Stimulated activated naive CD8-positive, alpha-beta T cell treated with anti-CD3 and anti-CD28 coated beads, Interleukin-15, Interleukin-2, amounts not matched to agents 100 ng/mL and 50 ng/mL, for 24 hours (primary cell): ENCODE data around the gene UBE2E2.

Experiments used
- H3K27ac Mint-ChIP-seq: one replicate; pipeline ENCODE4 v1.8.0; 2021; ENCODE audit warnings: mild to moderate bottlenecking, mixed read lengths
- H3K27me3 Mint-ChIP-seq: one replicate; pipeline ENCODE4 v1.8.0; 2021; ENCODE audit warnings: mixed read lengths
- H3K36me3 Mint-ChIP-seq: one replicate; pipeline ENCODE4 v1.8.0; 2021; ENCODE audit warnings: low read depth, mixed read lengths
- H3K4me1 Mint-ChIP-seq: one replicate; pipeline ENCODE4 v1.8.0; 2021; ENCODE audit warnings: low read depth, mixed read lengths
- H3K4me3 Mint-ChIP-seq: one replicate; pipeline ENCODE4 v1.8.0; 2021; ENCODE audit warnings: mild to moderate bottlenecking, mixed read lengths
- H3K9me3 Mint-ChIP-seq: one replicate; pipeline ENCODE4 v1.8.0; 2021; ENCODE audit warnings: mixed read lengths

Gene UBE2E2

DNA sequence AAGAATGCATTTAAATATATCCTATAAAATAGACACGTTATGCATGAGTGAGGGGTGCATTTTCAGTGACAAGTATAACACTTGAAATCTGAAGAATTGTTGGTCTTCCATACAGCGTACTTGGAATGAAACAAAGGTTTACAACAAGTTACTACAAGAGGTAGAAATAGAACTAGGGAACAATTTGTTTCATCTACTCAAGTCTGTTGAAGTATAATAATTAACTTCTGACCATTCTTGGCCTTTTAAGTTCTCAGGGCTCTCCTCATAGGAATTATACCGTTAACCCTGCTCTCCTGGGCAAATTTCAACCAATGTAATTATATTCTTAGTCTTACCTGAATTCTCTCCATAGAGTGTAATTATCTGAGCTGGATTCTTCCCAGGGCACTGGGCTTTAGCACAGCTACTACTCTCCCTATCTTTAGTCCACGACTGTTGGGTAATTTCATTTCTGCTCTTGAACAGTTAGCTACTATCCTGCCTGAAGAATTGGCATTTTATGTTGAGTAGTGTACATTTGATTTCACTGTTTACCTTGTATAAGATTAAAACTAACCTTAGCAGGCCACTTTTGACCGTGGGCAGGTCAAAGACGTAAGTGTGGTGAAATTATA, 100.6 kb downstream of the UBE2E2 start:
- Mint-ChIP-seq H3K36me3 (peaks cover 8% of the 10 kb centered on the region), H3K4me1 (peaks cover 13% of the 10 kb centered on the region), H3K9me3 (peaks cover 7% of the 10 kb centered on the region), H3K27ac (no peak overlapping the region), H3K27me3 (no peaks in the 10 kb centered on the region), H3K4me3 (no peak overlapping the region)

- Mint-ChIP-seq H3K27ac (no peak overlapping the region), H3K36me3 (peaks cover 13% of the 10 kb centered on the region), H3K27me3 (no peaks in the 10 kb centered on the region), H3K9me3 (peaks cover 7% of the 10 kb centered on the region), H3K4me3 (no peak overlapping the region), H3K4me1 (peaks cover 13% of the 10 kb centered on the region)
Observed at GRCh38 chr3:23304424-23304823, 101.3 kb downstream of the UBE2E2 start.

DNA sequence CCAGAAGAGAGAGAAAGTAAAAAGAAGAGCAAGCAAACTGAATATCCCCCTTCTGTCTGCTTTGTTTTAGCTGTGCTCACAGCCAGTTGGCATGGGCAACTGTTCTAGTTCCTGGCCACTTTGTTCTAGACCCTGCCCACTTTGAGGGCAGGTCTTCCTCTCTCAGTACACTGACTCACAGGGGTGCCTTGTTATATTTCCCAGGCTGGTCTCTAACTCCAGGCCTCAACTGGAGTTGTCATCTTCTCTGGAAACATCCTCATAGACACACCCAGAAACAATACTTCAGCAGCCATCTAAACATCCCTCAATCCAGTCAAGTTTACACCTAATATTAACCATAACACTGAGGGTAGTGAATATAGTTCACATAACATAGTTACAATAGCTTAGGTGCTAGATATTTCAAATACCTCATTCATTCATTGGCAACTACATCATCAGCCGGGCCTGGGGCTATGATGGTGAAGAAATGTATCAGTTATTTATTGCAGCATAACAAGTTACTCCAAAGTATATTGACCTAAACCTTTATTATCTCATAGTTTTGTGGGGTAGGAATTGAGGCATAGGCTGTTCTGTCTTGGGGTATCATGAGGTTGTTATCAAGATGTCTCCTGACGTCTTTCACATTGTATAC, 106.0 kb downstream of the UBE2E2 start:
- H3K27ac Mint-ChIP-seq, result no peak overlapping the region
- no peaks in the 10 kb centered on the region for H3K27me3 Mint-ChIP-seq
- peaks cover 11% of the 10 kb centered on the region for H3K4me1 Mint-ChIP-seq
- H3K36me3 Mint-ChIP-seq, result peaks cover 9% of the 10 kb centered on the region
- H3K9me3 Mint-ChIP-seq, result peaks cover 7% of the 10 kb centered on the region
- no peak overlapping the region for H3K4me3 Mint-ChIP-seq

GRCh38 chr3:23312866-23313265, 109.7 kb downstream of the UBE2E2 start:
- no peaks in the 10 kb centered on the region for H3K27me3 Mint-ChIP-seq
- H3K4me1 Mint-ChIP-seq, result peaks cover 15% of the 10 kb centered on the region
- peaks cover 13% of the 10 kb centered on the region for H3K36me3 Mint-ChIP-seq
- peaks cover 8% of the 10 kb centered on the region for H3K9me3 Mint-ChIP-seq
- H3K27ac Mint-ChIP-seq, result no peak overlapping the region
- no peak overlapping the region for H3K4me3 Mint-ChIP-seq

- H3K4me3 Mint-ChIP-seq, result no peak overlapping the region
- H3K9me3 Mint-ChIP-seq, result peaks cover 13% of the 10 kb centered on the region
- peaks cover 22% of the 10 kb centered on the region for H3K4me1 Mint-ChIP-seq
- H3K27ac Mint-ChIP-seq, result no peak overlapping the region
- peaks cover 8% of the 10 kb centered on the region for H3K36me3 Mint-ChIP-seq
- no peaks in the 10 kb centered on the region for H3K27me3 Mint-ChIP-seq
Observed at GRCh38 chr3:23314981-23315762, 112.0 kb downstream of the UBE2E2 start.

DNA sequence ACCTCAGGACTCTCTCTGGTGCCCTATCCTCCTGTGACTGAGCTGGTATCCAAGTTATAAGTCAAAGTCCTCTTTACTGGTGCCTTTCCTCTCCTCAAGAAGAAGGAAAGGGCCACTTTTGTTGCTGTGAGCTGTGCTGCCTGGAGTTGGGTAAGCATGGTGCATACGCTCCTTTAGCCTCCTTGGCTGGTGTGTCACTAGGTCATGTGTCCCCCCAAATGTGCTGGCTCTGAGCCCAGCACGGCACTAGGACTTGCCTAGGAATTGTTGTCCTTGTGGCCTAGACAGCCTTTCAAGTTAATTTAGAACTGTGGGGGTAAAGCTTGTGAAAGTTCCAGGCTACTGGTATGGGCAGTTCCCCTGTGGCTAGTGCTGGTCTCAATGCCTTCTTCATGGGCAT, 113.8 kb downstream of the UBE2E2 start:
- Mint-ChIP-seq H3K27me3 (no peaks in the 10 kb centered on the region), H3K27ac (no peak overlapping the region), H3K4me1 (peaks cover 22% of the 10 kb centered on the region), H3K4me3 (no peak overlapping the region), H3K36me3 (peaks cover 4% of the 10 kb centered on the region), H3K9me3 (peaks cover 10% of the 10 kb centered on the region)

DNA sequence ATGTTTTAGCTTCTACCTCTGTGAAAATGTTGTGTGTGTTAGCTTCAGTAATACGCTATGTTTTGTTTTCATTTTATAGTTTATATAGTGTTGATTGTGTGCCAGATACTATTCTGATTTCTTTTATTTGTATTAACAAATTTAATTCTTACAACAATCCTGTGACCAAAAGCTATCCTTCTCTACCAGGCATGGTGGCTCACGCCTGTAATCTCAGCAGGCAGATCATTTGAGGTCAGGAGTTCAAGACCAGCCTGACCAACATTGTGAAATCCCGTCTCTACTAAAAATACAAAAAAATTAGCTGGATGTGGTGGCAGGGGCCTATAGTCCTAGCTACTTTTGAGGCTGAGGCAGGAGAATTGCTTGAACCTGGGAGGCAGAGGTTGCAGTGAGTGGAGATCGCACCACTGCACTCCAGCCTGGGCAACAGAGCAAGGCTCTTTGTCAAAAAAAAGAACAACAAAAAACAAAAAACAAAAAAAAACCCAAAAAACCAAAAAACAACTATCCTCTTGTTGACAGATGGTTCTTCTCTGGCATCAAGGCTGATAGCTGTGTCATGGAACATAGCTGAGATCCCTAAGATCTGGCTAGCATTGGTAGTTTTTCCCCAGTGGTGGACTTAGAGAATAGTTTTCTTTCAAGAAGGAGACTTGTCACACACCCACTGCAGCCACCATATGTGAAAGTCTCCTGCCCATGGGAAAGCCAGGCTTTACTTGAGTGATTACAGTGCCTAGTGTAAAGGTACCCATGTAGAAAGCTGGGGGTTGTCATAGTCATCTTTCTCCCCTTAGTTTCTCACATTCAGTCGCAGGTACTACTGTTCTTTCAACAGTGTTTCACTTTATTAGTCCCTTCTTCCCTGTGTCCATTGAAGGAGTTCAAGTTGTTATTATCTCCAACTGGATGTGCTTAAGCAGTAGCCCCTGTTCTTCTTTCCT, 116.5 kb downstream of the UBE2E2 start:
- H3K4me1 Mint-ChIP-seq, result peaks cover 28% of the 10 kb centered on the region
- no peak overlapping the region for H3K4me3 Mint-ChIP-seq
- H3K36me3 Mint-ChIP-seq, result peaks cover 4% of the 10 kb centered on the region
- H3K27ac Mint-ChIP-seq, result no peak overlapping the region
- no peaks in the 10 kb centered on the region for H3K27me3 Mint-ChIP-seq
- peaks cover 10% of the 10 kb centered on the region for H3K9me3 Mint-ChIP-seq

GRCh38 chr3:23320586-23321570, 117.8 kb downstream of the UBE2E2 start:
- no peak overlapping the region for H3K4me3 Mint-ChIP-seq
- peaks cover 10% of the 10 kb centered on the region for H3K9me3 Mint-ChIP-seq
- H3K36me3 Mint-ChIP-seq, result peaks cover 4% of the 10 kb centered on the region
- peaks cover 31% of the 10 kb centered on the region for H3K4me1 Mint-ChIP-seq
- H3K27ac Mint-ChIP-seq, result no peak overlapping the region
- no peaks in the 10 kb centered on the region for H3K27me3 Mint-ChIP-seq

GRCh38 chr3:23324745-23325144, 121.6 kb downstream of the UBE2E2 start:
- no peaks in the 10 kb centered on the region for H3K36me3 Mint-ChIP-seq
- H3K9me3 Mint-ChIP-seq, result no peaks in the 10 kb centered on the region
- H3K4me3 Mint-ChIP-seq, result peak overlapping the region; percentile 37
- H3K27ac Mint-ChIP-seq, result peak overlapping the region; percentile 36
- H3K4me1 Mint-ChIP-seq, result peaks cover 39% of the 10 kb centered on the region
- H3K27me3 Mint-ChIP-seq, result no peaks in the 10 kb centered on the region

GRCh38 chr3:23325466-23326065, 122.4 kb downstream of the UBE2E2 start:
- Mint-ChIP-seq H3K4me1 (peaks cover 44% of the 10 kb centered on the region), H3K27me3 (no peaks in the 10 kb centered on the region), H3K36me3 (no peaks in the 10 kb centered on the region), H3K9me3 (no peaks in the 10 kb centered on the region), H3K4me3 (peak overlapping the region; percentile 42), H3K27ac (no peak overlapping the region)

DNA sequence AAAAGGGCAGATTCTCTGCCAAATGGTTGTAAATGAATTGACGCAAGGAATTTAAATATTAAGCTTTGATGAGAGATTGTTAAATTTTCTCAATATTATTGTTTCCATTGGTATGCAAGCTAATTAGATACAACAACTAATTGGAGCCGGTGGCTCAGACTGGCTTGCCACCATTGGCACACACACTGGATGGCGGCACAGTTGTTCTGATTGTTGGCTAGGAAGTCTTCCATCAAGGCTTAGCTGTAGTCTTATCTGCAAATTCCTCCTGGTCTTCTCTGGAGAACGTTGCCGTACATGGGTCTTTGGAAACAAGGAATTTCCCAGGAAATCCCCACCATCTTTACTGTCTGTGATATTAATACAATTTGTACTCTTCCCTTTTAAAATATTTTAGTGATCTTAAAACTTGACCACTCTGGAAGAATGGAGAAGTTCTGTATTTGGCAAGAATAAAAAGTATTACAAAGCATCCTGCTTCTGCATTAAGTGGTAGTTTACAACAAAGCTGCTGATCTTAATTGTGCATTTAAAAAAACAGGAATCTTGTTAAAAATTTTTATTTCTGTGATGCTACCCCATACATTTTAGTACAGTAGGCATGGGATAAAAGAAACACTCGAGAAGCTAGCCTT, 126.5 kb downstream of the UBE2E2 start:
- H3K4me1 Mint-ChIP-seq, result peaks cover 38% of the 10 kb centered on the region
- no peaks in the 10 kb centered on the region for H3K27me3 Mint-ChIP-seq
- H3K4me3 Mint-ChIP-seq, result no peak overlapping the region
- no peak overlapping the region for H3K27ac Mint-ChIP-seq
- no peaks in the 10 kb centered on the region for H3K36me3 Mint-ChIP-seq
- H3K9me3 Mint-ChIP-seq, result no peaks in the 10 kb centered on the region

DNA sequence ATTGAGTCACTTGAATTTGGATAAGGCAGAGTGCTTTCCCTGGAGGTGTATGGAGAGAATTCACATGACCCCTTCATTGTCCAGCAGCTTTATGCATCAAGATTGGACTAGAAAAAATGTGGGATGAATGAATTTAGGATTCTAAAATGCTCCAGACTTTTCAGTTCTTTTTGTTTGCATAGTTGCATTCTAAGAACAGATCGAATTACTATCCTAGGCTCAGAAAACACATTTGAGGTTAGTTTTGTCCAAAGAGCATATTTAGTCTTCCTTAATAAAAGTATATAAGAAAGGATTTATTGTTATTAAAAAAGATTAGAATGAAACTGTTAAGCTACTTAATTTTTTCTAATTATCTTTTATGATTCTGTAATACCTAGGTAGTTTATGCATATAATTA, 127.4 kb downstream of the UBE2E2 start:
- peaks cover 28% of the 10 kb centered on the region for H3K4me1 Mint-ChIP-seq
- H3K9me3 Mint-ChIP-seq, result no peaks in the 10 kb centered on the region

More for the DNA sequence above, 127.4 kb downstream of the UBE2E2 start:
- Mint-ChIP-seq H3K27me3 (no peaks in the 10 kb centered on the region), H3K36me3 (no peaks in the 10 kb centered on the region), H3K4me3 (no peak overlapping the region), H3K27ac (no peak overlapping the region)
